ENCODE measurements around the gene JUP. TPM values are rescaled to one million over a fixed set of nuclear protein-coding genes. Genes with fewer than 3 reads are reported as not detected.

Gene JUP
- total and polyA plus RNA-seq, 2 of the 13 experiments (the other 11 are each of a cell fraction or from before 2014, with no cell fraction given), result 12.1 to 20.6 TPM

- TF ChIP-seq, protein P1, sequence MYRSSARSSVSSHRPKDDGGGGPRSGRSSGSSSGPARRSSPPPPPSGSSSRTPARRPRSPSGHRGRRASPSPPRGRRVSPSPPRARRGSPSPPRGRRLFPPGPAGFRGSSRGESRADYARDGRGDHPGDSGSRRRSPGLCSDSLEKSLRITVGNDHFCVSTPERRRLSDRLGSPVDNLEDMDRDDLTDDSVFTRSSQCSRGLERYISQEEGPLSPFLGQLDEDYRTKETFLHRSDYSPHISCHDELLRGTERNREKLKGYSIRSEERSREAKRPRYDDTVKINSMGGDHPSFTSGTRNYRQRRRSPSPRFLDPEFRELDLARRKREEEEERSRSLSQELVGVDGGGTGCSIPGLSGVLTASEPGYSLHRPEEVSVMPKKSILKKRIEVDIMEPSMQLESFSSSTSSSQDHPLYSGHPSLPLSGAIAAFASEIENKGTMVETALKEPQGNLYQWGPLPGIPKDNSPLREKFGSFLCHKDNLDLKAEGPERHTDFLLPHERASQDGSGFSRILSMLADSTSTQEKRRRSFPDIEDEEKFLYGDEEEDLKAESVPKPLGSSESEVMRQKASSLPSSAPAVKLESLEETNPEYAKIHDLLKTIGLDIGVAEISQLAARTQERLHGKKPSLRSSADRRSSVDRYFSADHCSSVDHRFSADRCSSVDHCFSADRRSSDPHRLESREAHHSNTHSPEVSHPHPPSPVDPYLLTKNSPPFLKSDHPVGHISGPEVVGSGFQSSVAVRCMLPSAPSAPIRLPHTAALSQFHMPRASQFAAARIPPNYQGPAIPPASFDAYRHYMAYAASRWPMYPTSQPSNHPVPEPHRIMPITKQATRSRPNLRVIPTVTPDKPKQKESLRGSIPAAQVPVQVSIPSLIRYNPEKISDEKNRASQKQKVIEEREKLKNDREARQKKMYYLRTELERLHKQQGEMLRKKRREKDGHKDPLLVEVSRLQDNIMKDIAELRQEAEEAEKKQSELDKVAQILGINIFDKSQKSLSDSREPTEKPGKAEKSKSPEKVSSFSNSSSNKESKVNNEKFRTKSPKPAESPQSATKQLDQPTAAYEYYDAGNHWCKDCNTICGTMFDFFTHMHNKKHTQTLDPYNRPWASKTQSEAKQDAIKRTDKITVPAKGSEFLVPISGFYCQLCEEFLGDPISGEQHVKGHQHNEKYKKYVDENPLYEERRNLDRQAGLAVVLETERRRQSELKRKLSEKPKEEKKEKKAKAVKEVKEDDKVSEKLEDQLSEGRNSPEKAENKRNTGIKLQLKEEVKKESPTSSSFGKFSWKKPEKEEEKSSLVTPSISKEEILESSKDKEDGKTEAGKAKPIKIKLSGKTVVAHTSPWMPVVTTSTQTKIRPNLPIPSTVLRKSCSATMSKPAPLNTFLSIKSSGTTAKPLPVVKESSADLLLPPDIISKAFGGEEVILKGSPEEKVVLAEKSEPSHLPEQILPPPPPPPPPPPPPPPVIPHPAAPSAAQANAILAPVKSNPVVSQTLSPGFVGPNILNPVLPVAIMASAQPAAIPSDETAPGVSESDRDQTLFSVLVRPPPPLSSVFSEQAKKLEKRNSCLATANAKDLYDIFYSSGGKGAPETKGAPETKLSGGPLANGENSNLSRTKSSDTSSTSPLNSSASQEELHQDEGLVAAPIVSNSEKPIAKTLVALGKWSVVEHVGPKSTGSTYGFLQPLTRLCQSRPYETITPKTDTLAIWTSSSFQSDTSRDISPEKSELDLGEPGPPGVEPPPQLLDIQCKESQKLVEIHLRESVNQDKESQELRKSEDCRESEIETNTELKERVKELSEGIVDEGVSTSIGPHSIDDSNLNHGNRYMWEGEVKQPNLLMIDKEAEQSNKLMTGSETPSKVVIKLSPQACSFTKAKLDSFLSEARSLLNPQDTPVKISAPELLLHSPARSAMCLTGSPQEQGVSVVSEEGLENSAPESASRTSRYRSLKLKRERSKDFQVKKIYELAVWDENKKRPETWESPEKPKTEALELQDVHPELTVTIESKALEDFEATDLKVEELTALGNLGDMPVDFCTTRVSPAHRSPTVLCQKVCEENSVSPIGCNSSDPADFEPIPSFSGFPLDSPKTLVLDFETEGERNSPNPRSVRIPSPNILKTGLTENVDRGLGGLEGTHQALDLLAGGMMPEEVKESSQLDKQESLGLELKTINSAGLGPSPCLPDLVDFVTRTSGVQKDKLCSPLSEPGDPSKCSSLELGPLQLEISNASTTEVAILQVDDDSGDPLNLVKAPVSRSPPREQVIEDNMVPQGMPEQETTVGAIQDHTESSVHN (CRISPR knock-in tag; IDR thresholded peaks at IDR 0.05), result no peak
- peak; percentile 67 to 92 for TF ChIP-seq HMGXB4 (CRISPR knock-in tag; IDR thresholded peaks at IDR 0.05; ENCODE audit: borderline replicate concordance in 1 of 2, low read depth in 1 of 2)
- 0 out of 2 replicates have a peak, but pooled peaks have one; percentile 23 for TF ChIP-seq MIER2 (CRISPR knock-in tag; IDR thresholded peaks at IDR 0.05)
- no peak for TF ChIP-seq MLX (CRISPR knock-in tag; IDR thresholded peaks at IDR 0.05)
- no peak for TF ChIP-seq ZNF891 (CRISPR knock-in tag; IDR thresholded peaks at IDR 0.05)
- TF ChIP-seq NFAT5 (CRISPR knock-in tag; IDR thresholded peaks at IDR 0.05), result no peak
- peak; percentile 41 for TF ChIP-seq SKI (IDR thresholded peaks at IDR 0.05; ENCODE audit: partially characterized antibody)
- no peak for TF ChIP-seq CBX2 (IDR thresholded peaks at IDR 0.05; ENCODE audit: low read depth, low read length)
- no peak for TF ChIP-seq CBX2 (CRISPR knock-in tag; IDR thresholded peaks at IDR 0.05; ENCODE audit: low read depth)
- TF ChIP-seq ZNF101 (CRISPR knock-in tag; IDR thresholded peaks at IDR 0.05; ENCODE audit: borderline replicate concordance, low read depth), result no peak
- TF ChIP-seq ZNF468 (CRISPR knock-in tag; IDR thresholded peaks at IDR 0.05), result no peak
- no peak for TF ChIP-seq HNF4A (CRISPR knock-in tag; IDR thresholded peaks at IDR 0.05)
- peak; percentile 80; the same call in 1 of the 3 replicates for TF ChIP-seq MXI1 (IDR thresholded peaks at IDR 0.05; ENCODE audit: borderline replicate concordance, low read depth, low read length)
Observed at GRCh38 chr17:41738077-41738800, 48.3 kb downstream of the JUP start (continued).
